Hepatocyte (in vitro differentiated cells): ENCODE measurements around the gene NLRP8. TPM values are rescaled to one million over a fixed set of nuclear protein-coding genes. Genes with fewer than 3 reads are reported as not detected.

Source experiments
- DNase-seq: peaks from one replicate; pipeline ENCODE4 v3.0.0-alpha.2; 2016; ENCODE audit warnings: low spot score
- H2AFZ ChIP-seq: fragments of 200-600 bp; sonication (generic); 2 replicates; pipeline ENCODE4 v1.6.0; 2016; ENCODE audit warnings: antibody characterized with exemption, mild to moderate bottlenecking
- H3K27ac ChIP-seq: fragments of 200-600 bp; sonication (generic); 2 replicates; pipeline ENCODE4 v1.5.1; 2016; ENCODE audit warnings: mild to moderate bottlenecking
- H3K27me3 ChIP-seq: fragments of 200-600 bp; sonication (generic); 2 replicates; pipeline ENCODE4 v1.6.1; 2016
- H3K36me3 ChIP-seq: fragments of 200-600 bp; sonication (generic); replicated peaks from 2 replicates; pipeline ENCODE4 v1.5.1; 2016; ENCODE audit warnings: low read depth; ENCODE audit not compliant: insufficient read depth
- H3K4me1 ChIP-seq: fragments of 200-600 bp; sonication (generic); 2 replicates; pipeline ENCODE4 v1.5.1; 2016; ENCODE audit warnings: mild to moderate bottlenecking, moderate library complexity; ENCODE audit not compliant: insufficient read depth
- H3K4me2 ChIP-seq: fragments of 200-600 bp; sonication (generic); 2 replicates; pipeline ENCODE4 v1.6.0; 2016
- H3K4me3 ChIP-seq: fragments of 200-600 bp; sonication (generic); 2 replicates; pipeline ENCODE4 v1.5.1; 2016; ENCODE audit warnings: mild to moderate bottlenecking
- H3K79me2 ChIP-seq: fragments of 200-600 bp; sonication (generic); 2 replicates; pipeline ENCODE4 v1.6.0; 2017; ENCODE audit warnings: mild to moderate bottlenecking
- H3K9me2 ChIP-seq: fragments of 200-600 bp; sonication (generic); replicated peaks from 2 replicates; pipeline ENCODE4 v1.6.0; 2017; ENCODE audit warnings: mild to moderate bottlenecking; ENCODE audit not compliant: insufficient read depth
- H3K9me3 ChIP-seq: fragments of 200-600 bp; sonication (generic); 2 replicates; pipeline ENCODE4 v1.5.1; 2016; ENCODE audit warnings: low read depth, mild to moderate bottlenecking
- H4K20me1 ChIP-seq: fragments of 200-600 bp; sonication (generic); 2 replicates; pipeline ENCODE4 v1.6.0; 2016; ENCODE audit warnings: mild to moderate bottlenecking; ENCODE audit not compliant: insufficient read depth, poor library complexity, severe bottlenecking
- CTCF ChIP-seq: fragments of 200-600 bp; sonication (generic); IDR thresholded peaks from 2 replicates; pipeline ENCODE4 v1.5.1; 2016; ENCODE audit warnings: antibody characterized with exemption, mild to moderate bottlenecking; ENCODE audit not compliant: poor library complexity
- EZH2 ChIP-seq: fragments of 200-600 bp; sonication (generic); IDR thresholded peaks from 2 replicates; pipeline ENCODE4 v1.6.1; 2016; ENCODE audit warnings: antibody characterized with exemption, mild to moderate bottlenecking, borderline replicate concordance
- EZH2phosphoT487 ChIP-seq: fragments of 200-600 bp; sonication (generic); IDR thresholded peaks from one replicate; pipeline ENCODE4 v1.6.1; 2018; ENCODE audit warnings: antibody characterized with exemption, mild to moderate bottlenecking, low read depth, moderate library complexity; ENCODE audit not compliant: unreplicated experiment, severe bottlenecking
- WGBS: methylation state at CpG from one replicate; pipeline ENCODE4 v1.1.6; 2016; ENCODE audit warnings: low lambda C conversion rate; ENCODE audit errors: missing lambda C conversion rate; 5-methylcytosine and 5-hydroxymethylcytosine counted together
- polyA plus RNA-seq: library from polyadenylated mRNA; unstranded; fragments of >200 nt; fragmentation: Nextera tagmentation; extraction: Ambion mirVana; gene quantifications from 2 replicates; pipeline ENCODE4 v1.2.1, GENCODE V29; 2016
- total RNA-seq: library from RNA; depleted of rRNA; stranded (reverse); fragments of >200 nt; gene quantifications from 2 replicates; pipeline ENCODE4 v1.2.3, GENCODE V29; 2014

The NLRP8 gene
- total and polyA plus RNA-seq, 2 experiments from 2014 or later = not detected

GRCh38 chr19:55902080-55902751, 45.4 kb upstream of the NLRP8 start:
- Histone ChIP-seq H3K4me3 (no peak overlapping the region), H3K9me3 (no peaks in the 10 kb centered on the region), H3K4me2 (no peak overlapping the region), H4K20me1 (no peaks in the 10 kb centered on the region), H3K36me3 (no peaks in the 10 kb centered on the region), H2AFZ (no peak overlapping the region), H3K4me1 (no peaks in the 10 kb centered on the region), H3K27ac (no peak overlapping the region), H3K27me3 (no peaks in the 10 kb centered on the region), H3K79me2 (no peaks in the 10 kb centered on the region), H3K9me2 (no peaks in the 10 kb centered on the region)
- TF ChIP-seq EZH2 (no peak), EZH2phosphoT487 (no peak), CTCF (no peak)
- DNase-seq = no peak
- WGBS = 75% methylated on average over 9 of the region's 9 CpGs

- H3K4me1 ChIP-seq = no peaks in the 10 kb centered on the region
- DNase-seq = no peak
- H3K79me2 ChIP-seq = no peaks in the 10 kb centered on the region
- 74% methylated on average over 7 of the region's 7 CpGs for WGBS
- no peak overlapping the region for H2AFZ ChIP-seq
- H3K9me2 ChIP-seq = no peaks in the 10 kb centered on the region
- H4K20me1 ChIP-seq = no peaks in the 10 kb centered on the region
- no peaks in the 10 kb centered on the region for H3K9me3 ChIP-seq
- H3K4me3 ChIP-seq = no peak overlapping the region
- H3K4me2 ChIP-seq = no peak overlapping the region
- no peaks in the 10 kb centered on the region for H3K27me3 ChIP-seq
- H3K27ac ChIP-seq = no peak overlapping the region
- TF ChIP-seq EZH2 = no peak
- no peak for TF ChIP-seq CTCF
- no peak for TF ChIP-seq EZH2phosphoT487
- H3K36me3 ChIP-seq = no peaks in the 10 kb centered on the region
These were observed 40.3 kb upstream of the NLRP8 start for GRCh38 chr19:55907286-55907685.

DNA sequence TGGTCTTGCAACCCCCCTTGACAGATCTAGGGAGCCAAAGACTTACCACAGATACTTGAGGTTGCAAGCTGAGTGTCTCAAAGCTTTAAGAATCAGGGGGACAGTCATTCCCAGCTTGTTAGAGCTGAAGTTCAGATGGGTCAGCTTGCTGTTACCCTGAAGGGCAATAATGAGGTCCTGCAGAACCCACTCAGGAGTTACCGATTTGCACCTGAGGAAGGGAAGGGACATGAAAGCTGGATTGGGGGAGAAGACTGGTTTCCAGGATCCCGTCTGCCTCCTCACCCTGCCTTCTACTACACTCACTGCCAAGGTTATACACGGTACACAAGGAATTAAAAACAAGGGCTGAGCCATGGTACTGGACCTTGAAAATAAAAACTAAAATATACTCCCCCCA, 39.9 kb upstream of the NLRP8 start:
- no peak for DNase-seq
- WGBS = 70% methylated on average over 3 of the region's 3 CpGs
- H3K4me2 ChIP-seq = no peak overlapping the region
- H3K4me1 ChIP-seq = no peaks in the 10 kb centered on the region
- no peaks in the 10 kb centered on the region for H3K36me3 ChIP-seq
- TF ChIP-seq EZH2phosphoT487 (no peak), CTCF (no peak), EZH2 (no peak)
- H3K27ac ChIP-seq = no peak overlapping the region
- no peaks in the 10 kb centered on the region for H3K9me2 ChIP-seq
- no peaks in the 10 kb centered on the region for H3K79me2 ChIP-seq
- H2AFZ ChIP-seq = no peak overlapping the region
- H3K27me3 ChIP-seq = no peaks in the 10 kb centered on the region
- no peaks in the 10 kb centered on the region for H3K9me3 ChIP-seq
- no peak overlapping the region for H3K4me3 ChIP-seq
- H4K20me1 ChIP-seq = no peaks in the 10 kb centered on the region

- TF ChIP-seq CTCF (no peak), EZH2phosphoT487 (no peak), EZH2 (no peak)
- WGBS = 28% methylated on average over 2 of the region's 2 CpGs
These were observed 37.8 kb upstream of the NLRP8 start for GRCh38 chr19:55909801-55910200.

More at GRCh38 chr19:55909801-55910200, 37.8 kb upstream of the NLRP8 start:
- Histone ChIP-seq H3K27me3 (no peaks in the 10 kb centered on the region), H3K4me2 (no peak overlapping the region), H3K9me2 (no peaks in the 10 kb centered on the region), H3K79me2 (no peaks in the 10 kb centered on the region), H3K9me3 (no peaks in the 10 kb centered on the region), H3K36me3 (no peaks in the 10 kb centered on the region), H3K4me1 (no peaks in the 10 kb centered on the region), H4K20me1 (no peaks in the 10 kb centered on the region), H3K27ac (no peak overlapping the region), H2AFZ (no peak overlapping the region), H3K4me3 (no peak overlapping the region)
- DNase-seq = no peak
